NB4 (cell line): ENCODE measurements around the gene ANKRD11.

Experiments used
- POLR2A ChIP-seq: IDR thresholded peaks from 2 replicates; pipeline ENCODE4 v1.6.1; 2011; ENCODE audit warnings: mild to moderate bottlenecking; ENCODE audit not compliant: insufficient read length; ENCODE audit errors: extremely low read depth
- TF ChIP-seq, protein P1 (sequence below): IDR thresholded peaks from one replicate; pipeline ENCODE4 v1.5.1; 2012; ENCODE audit warnings: low read depth, low read length
- TF ChIP-seq, protein P2 (sequence below): IDR thresholded peaks from 2 replicates; pipeline ENCODE4 v1.6.1; 2011; ENCODE audit warnings: low read depth, low read length

DNA sequence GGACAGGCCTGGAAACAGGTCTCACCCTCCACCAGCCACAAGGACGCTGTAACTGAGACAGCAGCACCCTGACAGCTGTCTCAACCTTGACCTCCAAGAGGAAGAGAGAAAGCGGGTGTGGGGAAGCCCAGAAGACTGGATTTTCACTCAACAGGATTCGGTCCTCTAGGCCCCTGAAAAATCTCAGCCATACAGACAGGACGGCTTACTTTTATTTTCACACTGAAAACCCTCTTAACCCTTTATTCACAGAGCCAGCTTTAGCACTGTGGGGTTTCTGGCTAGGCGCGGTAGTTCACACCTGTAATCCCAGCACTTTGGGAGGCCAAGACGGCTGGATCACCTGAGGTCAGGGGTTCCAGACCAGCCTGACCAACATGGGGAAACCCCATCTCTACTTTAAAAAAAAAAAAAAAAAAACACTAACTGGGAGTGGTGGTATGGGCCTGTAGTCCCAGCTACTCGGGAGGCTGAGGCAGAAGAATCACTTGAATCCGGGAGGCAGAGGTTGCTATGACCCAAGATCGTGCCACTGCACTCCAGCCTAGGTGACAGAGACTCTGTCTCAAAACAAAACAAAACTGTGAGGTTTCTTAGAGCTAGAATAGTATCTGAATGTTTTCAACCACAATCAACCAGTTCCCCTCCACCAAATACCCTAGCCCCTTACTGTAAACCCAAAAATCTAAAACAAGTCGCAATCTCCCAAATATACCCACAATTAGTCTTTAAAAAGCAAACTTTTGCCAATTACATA, 5.3 kb downstream of the ANKRD11 start:
- TF ChIP-seq, protein P1, sequence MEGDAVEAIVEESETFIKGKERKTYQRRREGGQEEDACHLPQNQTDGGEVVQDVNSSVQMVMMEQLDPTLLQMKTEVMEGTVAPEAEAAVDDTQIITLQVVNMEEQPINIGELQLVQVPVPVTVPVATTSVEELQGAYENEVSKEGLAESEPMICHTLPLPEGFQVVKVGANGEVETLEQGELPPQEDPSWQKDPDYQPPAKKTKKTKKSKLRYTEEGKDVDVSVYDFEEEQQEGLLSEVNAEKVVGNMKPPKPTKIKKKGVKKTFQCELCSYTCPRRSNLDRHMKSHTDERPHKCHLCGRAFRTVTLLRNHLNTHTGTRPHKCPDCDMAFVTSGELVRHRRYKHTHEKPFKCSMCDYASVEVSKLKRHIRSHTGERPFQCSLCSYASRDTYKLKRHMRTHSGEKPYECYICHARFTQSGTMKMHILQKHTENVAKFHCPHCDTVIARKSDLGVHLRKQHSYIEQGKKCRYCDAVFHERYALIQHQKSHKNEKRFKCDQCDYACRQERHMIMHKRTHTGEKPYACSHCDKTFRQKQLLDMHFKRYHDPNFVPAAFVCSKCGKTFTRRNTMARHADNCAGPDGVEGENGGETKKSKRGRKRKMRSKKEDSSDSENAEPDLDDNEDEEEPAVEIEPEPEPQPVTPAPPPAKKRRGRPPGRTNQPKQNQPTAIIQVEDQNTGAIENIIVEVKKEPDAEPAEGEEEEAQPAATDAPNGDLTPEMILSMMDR, result no peak
- no peak for TF ChIP-seq POLR2A
- TF ChIP-seq, protein P2, sequence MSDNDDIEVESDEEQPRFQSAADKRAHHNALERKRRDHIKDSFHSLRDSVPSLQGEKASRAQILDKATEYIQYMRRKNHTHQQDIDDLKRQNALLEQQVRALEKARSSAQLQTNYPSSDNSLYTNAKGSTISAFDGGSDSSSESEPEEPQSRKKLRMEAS, result no peak
